Tibial nerve (tissue), 4 donors: ENCODE data around the gene CHEK2. TPM values are rescaled to one million over a fixed set of nuclear protein-coding genes. Genes with fewer than 3 reads are reported as not detected.

Source experiments
- DNase-seq, 2 donors: peaks; one replicate each; pipeline ENCODE4 v3.0.0-alpha.2; 2019; ENCODE audit warnings: low spot score in 2 of 2
- H3K27ac ChIP-seq, 4 donors: fragments of 200-600 bp; sonication (generic) in 3 of 4; one replicate each; pipeline ENCODE4 v1.5.1; 2017 to 2019; ENCODE audit warnings: mild to moderate bottlenecking in 1 of 4
- H3K27me3 ChIP-seq, 2 donors: fragments of 200-600 bp; sonication (generic) in 1 of 2; one replicate each; pipeline versions ENCODE4 v1.5.1 to v1.6.0; 2017 to 2019
- H3K36me3 ChIP-seq, 3 donors: fragments of 200-600 bp; sonication (generic); one replicate each; pipeline ENCODE4 v1.5.1; 2018 to 2019
- H3K4me1 ChIP-seq, 4 donors: fragments of 200-600 bp; sonication (generic) in 3 of 4; one replicate each; pipeline ENCODE4 v1.5.1; 2017 to 2019
- H3K4me3 ChIP-seq, 4 donors: fragments of 200-600 bp; sonication (generic) in 3 of 4; one replicate each; pipeline ENCODE4 v1.5.1; 2017 to 2019; ENCODE audit warnings: mild to moderate bottlenecking in 1 of 4, moderate library complexity in 1 of 4
- H3K9me3 ChIP-seq, 4 donors: fragments of 200-600 bp; sonication (generic) in 3 of 4; one replicate each; pipeline ENCODE4 v1.5.1; 2017 to 2019
- EP300 ChIP-seq, 2 donors: sonication (generic); formaldehyde crosslinking; IDR thresholded peaks; one replicate each; pipeline ENCODE4 v1.6.1; 2017; ENCODE audit warnings: antibody characterized with exemption in 2 of 2, mild to moderate bottlenecking in 1 of 2
- POLR2A ChIP-seq, 2 donors: fragments of 450-650 bp; IDR thresholded peaks; one replicate each; pipeline ENCODE4 v1.6.1; 2017; ENCODE audit warnings: antibody characterized with exemption in 2 of 2, mild to moderate bottlenecking in 2 of 2, moderate library complexity in 2 of 2
- WGBS, 2 donors: methylation state at CpG; one replicate each; pipeline ENCODE4 v1.1.5; 2018; 5-methylcytosine and 5-hydroxymethylcytosine counted together
- total RNA-seq, 4 donors: library from RNA; depleted of rRNA; stranded (reverse); fragments of >200 nt; gene quantifications; one replicate each; pipeline ENCODE4 v1.1.0, GENCODE V29; 2016
- TF ChIP-seq, protein P1 (sequence below), 5 experiments: fragments of 200-600 bp in 3 of 5; fragments of 450-650 bp in 2 of 5; sonication (generic) in 3 of 5; IDR thresholded peaks; one replicate each; pipeline ENCODE4 v1.5.1; 2016 to 2019; ENCODE audit warnings: antibody characterized with exemption in 5 of 5, mild to moderate bottlenecking in 3 of 5, moderate library complexity in 2 of 5

The CHEK2 gene
- 10 to 100 TPM in 2 of 4 donors, 1 to 10 TPM in 2; 7.4 to 22.0 (median 13.1) TPM for total RNA-seq

DNA sequence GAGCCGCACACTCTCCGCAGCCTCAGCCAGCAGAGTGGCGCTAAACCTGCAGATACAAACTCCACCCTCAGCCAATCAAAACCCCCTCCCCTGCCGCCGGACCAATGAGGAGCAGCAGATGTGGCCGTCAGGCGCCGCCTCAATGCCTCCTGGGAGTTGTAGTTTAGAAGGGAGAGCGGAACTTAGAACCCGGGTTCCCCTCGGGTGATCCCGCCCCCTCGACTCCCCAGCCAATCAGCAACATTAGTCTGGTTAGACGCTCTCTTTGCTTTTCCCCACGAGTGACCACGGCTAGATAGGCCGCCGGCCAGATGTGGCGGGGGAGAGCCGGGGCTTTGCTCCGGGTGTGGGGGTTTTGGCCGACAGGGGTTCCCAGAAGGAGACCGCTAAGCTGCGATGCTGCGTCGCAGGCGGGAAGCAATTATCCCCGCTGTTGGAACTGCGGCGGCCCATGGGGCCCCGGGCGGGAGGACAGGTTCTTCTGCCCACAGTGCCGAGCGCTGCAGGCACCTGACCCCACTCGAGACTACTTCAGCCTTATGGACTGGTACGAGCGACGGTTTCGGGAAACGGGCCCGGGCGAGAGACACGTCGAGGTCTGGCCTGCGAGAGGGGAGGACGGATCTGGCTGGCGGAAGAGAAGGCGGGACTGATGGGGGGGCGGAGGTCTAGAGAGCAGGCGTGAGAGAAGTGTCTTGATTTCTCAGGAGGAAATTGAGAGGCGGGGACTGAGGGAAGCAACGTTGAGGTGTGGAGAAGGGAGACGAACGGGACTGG is at the start of gene CHEK2, which contains the start of gene HSCB:
Gene CHEK2 (minus strand): TSS at position 36 of the 777 bp plus-strand sequence. CDS start 7,099 bp downstream, outside the sequence.
Gene HSCB (plus strand): TSS at position 255 of the 777 bp plus-strand sequence. CDS start 57 bp downstream, at position 312.
- Histone ChIP-seq H3K27ac (peak within 1 kb of the TSS; percentile 91 to 100 (median 98)), H3K27me3 (no peaks in the 10 kb centered on the region), H3K9me3 (no peaks in the 10 kb centered on the region), H3K4me3 (peak within 1 kb of the TSS; percentile 83 to 99 (median 96)), H3K4me1 (peaks cover 0 to 22% (median 0%) of the 10 kb centered on the region in 4 donors), H3K36me3 (peaks cover 0 to 37% (median 4%) of the 10 kb centered on the region in 3 donors)
- peak; percentile 65 to 92 for TF ChIP-seq EP300 (IDR thresholded peaks at IDR 0.05)
- TF ChIP-seq POLR2A (IDR thresholded peaks at IDR 0.05): peak; percentile 65 to 71
- TF ChIP-seq, protein P1, sequence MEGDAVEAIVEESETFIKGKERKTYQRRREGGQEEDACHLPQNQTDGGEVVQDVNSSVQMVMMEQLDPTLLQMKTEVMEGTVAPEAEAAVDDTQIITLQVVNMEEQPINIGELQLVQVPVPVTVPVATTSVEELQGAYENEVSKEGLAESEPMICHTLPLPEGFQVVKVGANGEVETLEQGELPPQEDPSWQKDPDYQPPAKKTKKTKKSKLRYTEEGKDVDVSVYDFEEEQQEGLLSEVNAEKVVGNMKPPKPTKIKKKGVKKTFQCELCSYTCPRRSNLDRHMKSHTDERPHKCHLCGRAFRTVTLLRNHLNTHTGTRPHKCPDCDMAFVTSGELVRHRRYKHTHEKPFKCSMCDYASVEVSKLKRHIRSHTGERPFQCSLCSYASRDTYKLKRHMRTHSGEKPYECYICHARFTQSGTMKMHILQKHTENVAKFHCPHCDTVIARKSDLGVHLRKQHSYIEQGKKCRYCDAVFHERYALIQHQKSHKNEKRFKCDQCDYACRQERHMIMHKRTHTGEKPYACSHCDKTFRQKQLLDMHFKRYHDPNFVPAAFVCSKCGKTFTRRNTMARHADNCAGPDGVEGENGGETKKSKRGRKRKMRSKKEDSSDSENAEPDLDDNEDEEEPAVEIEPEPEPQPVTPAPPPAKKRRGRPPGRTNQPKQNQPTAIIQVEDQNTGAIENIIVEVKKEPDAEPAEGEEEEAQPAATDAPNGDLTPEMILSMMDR (IDR thresholded peaks at IDR 0.05): peak in 3 of 5 experiments; percentile 9 to 47 (median 14)
- DNase-seq: peak; percentile 98
- 0 to 1% methylated on average over 49 to 52 of the region's 54 CpGs for WGBS, 2 donors

DNA sequence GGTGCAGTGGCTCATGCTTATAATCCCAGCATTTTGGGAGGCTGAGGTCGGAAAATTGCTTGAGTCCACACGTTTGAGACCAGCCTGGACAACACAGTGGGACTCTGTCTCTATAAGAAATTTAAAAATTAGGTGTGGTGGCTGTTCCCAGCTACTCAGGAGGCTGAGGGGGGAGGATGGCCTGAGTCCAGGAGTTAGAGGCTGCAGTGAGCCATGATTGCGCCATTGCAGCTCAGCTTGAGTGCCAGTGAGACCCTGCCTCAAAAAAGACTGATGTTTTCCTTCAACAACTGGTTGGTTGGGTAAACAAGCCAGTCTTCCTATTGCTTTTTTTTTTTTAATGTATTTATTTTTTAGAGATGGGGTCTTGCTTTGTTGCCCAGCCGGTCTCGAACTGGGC is 49.5 kb upstream of the CHEK2 start:
- TF ChIP-seq, protein P1 (IDR thresholded peaks at IDR 0.05): no peak
- TF ChIP-seq EP300 (IDR thresholded peaks at IDR 0.05): no peak
- TF ChIP-seq POLR2A (IDR thresholded peaks at IDR 0.05): no peak

DNA sequence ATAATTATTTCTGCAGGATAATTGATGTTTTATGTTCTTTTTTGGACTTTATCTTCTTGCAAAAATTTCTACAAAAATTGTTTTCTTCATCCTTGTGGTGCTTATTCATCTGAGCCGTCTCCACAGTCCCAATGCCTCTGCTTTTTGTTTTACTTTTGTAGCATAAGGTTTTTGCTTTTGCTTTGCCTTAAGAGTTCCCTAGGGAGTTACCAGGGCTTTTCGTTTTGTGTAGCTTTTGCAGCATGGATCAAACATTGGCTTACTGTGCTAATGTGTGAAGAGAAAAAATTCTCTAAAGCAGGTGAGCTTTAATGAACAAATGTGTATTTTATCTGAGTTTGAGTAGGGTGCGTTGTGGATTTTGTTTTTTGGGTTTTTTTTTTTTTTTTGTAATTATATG is 47.0 kb upstream of the CHEK2 start:
- TF ChIP-seq EP300 (IDR thresholded peaks at IDR 0.05) (no peak), POLR2A (IDR thresholded peaks at IDR 0.05) (no peak)
- TF ChIP-seq, protein P1 (IDR thresholded peaks at IDR 0.05): no peak
- Histone ChIP-seq H3K27me3 (no peaks in the 10 kb centered on the region), H3K4me1 (peaks cover 0 to 8% (median 0%) of the 10 kb centered on the region in 4 donors), H3K36me3 (peaks cover 0 to 63% (median 19%) of the 10 kb centered on the region in 3 donors), H3K9me3 (no peaks in the 10 kb centered on the region), H3K4me3 (no peak overlapping the region), H3K27ac (no peak overlapping the region)
- DNase-seq: no peak
- 61 to 63% methylated on average over 3 of the region's 3 CpGs for WGBS, 2 donors

More for the DNA sequence above, 49.5 kb upstream of the CHEK2 start:
- H3K4me1 ChIP-seq: peaks cover 0 to 29% (median 0%) of the 10 kb centered on the region in 4 donors
- H3K9me3 ChIP-seq: no peaks in the 10 kb centered on the region
- peaks cover 2 to 61% (median 10%) of the 10 kb centered on the region in 3 donors for H3K36me3 ChIP-seq
- H3K4me3 ChIP-seq: no peak overlapping the region
- no peak for DNase-seq
- H3K27me3 ChIP-seq: no peaks in the 10 kb centered on the region
- no peak overlapping the region for H3K27ac ChIP-seq
- WGBS, 2 donors: 92% methylated on average over 5 of the region's 5 CpGs

DNA sequence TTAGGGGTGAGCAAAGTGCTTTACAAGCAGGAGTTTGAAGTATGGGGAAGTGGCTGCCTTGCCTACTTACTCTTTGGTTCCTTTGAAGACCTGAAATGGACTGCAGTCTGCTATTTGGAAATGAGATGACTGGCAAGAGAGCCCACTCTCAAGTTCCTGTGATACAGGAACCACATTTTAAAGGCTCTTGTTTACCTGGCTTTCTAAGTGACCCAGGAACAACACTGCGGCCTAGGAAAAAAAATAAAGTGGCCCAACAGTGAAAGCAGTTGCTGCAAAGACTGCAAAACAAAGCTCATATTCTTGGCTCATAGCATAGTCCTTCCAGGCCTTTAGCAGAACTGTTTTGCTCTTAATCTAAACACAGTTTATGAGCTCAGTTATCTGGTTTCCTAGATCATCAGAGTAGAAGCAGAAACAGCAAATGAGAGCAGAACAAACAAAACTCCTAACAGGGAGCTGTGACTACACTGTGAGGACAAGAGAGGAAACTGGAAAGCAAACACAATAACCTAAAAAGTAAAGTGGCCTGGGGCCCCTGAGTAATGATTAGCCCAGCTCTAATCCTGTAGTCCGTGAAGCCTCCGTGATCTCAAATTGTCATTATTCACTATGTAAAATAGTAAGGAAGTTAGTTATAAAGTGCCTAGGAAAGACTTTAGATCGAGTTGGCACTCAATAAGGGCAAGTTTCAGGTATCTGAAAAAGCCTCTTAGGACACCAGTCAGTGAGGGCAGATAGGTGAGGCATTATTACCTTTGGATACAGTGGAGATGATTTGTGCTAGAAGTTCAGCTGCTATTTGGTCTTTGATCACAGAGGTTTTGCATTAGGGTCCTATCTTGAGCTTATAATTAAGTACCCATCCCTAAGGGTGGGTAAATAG is 42.4 kb upstream of the CHEK2 start:
- no peak for DNase-seq
- peaks cover 0 to 6% (median 0%) of the 10 kb centered on the region in 4 donors for H3K4me1 ChIP-seq
- H3K9me3 ChIP-seq: no peaks in the 10 kb centered on the region
- H3K27ac ChIP-seq: peak overlapping the region in 1 of 4 donors; percentile 4
- TF ChIP-seq EP300 (IDR thresholded peaks at IDR 0.05) (no peak), POLR2A (IDR thresholded peaks at IDR 0.05) (no peak)
- TF ChIP-seq, protein P1 (IDR thresholded peaks at IDR 0.05): no peak
- 82 to 83% methylated on average over 4 of the region's 4 CpGs for WGBS, 2 donors
- no peak overlapping the region for H3K4me3 ChIP-seq
- H3K36me3 ChIP-seq: peaks cover 0 to 76% (median 30%) of the 10 kb centered on the region in 3 donors
- no peaks in the 10 kb centered on the region for H3K27me3 ChIP-seq
